Left lung (tissue), 10 donors: ENCODE measurements around the gene AREG. TPM values are rescaled to one million over a fixed set of nuclear protein-coding genes. Genes with fewer than 3 reads are reported as not detected.

Source experiments
- ATAC-seq: fragments of 200-7000 bp; cut with Tn5 transposase; one replicate; pipeline ENCODE4 v1.9.1; 2020; ENCODE audit warnings: moderate library complexity
- DNase-seq, 4 donors: peaks; one replicate each; pipeline ENCODE4 v3.0.0-alpha.2; 2013 to 2020
- H3K27ac ChIP-seq, 2 donors: fragments of 200-600 bp; sonication (generic) in 1 of 2; one replicate each; pipeline versions ENCODE4 v1.5.0 to v1.8.0; 2020 to 2021
- H3K27me3 ChIP-seq, 2 donors: fragments of 200-600 bp; sonication (generic) in 1 of 2; one replicate each; pipeline versions ENCODE4 v1.5.0 to v1.8.0; 2020 to 2021
- H3K36me3 ChIP-seq, 2 donors: fragments of 200-600 bp; sonication (generic) in 1 of 2; one replicate each; pipeline versions ENCODE4 v1.5.0 to v1.8.0; 2020 to 2021
- H3K4me1 ChIP-seq, 2 donors: fragments of 200-600 bp; one replicate each; pipeline ENCODE4 v1.8.0; 2021
- H3K4me3 ChIP-seq, 2 donors: fragments of 200-600 bp; sonication (generic) in 1 of 2; one replicate each; pipeline versions ENCODE4 v1.5.0 to v1.8.0; 2020 to 2021; ENCODE audit warnings: mild to moderate bottlenecking in 1 of 2
- H3K9me3 ChIP-seq, 2 donors: fragments of 200-600 bp; sonication (generic) in 1 of 2; one replicate each; pipeline versions ENCODE4 v1.5.0 to v1.8.0; 2020 to 2021
- intact Hi-C, 2 donors: fragments of 100-400 bp; cut with DNase I; formaldehyde crosslinking; loops; one replicate each; pipeline versions ENCODE4 v1.11.2 to v1.14.2; 2022
- polyA plus RNA-seq, 6 donors: library from polyadenylated mRNA; unstranded; fragments of 120-200 nt; gene quantifications; one replicate each; pipeline ENCODE4 v1.2.1, GENCODE V29; 2013; ENCODE audit not compliant: insufficient read length in 6 of 6
- total RNA-seq, 2 donors: library from RNA; stranded (reverse); fragmentation: NEBNext Ultra II Directional; extraction: Animal tissue kit (Norgen Biotek cat#: 25700); gene quantifications; one replicate each; pipeline ENCODE4 v1.2.1, GENCODE V29; 2021
- TF ChIP-seq, protein P1 (sequence below), 2 donors: fragments of 200-600 bp; sonication (generic) in 1 of 2; IDR thresholded peaks; one replicate each; pipeline versions ENCODE4 v1.5.0 to v1.8.0; 2021; ENCODE audit warnings: antibody characterized with exemption in 2 of 2
- donor health status: DM: no; HTN: yes; CAD: no.
- donor health status: DM: no; HTN: no; CAD: no.

The AREG gene
- total and polyA plus RNA-seq, 8 donors: 0.90 to 130 (median 1.8) TPM

DNA sequence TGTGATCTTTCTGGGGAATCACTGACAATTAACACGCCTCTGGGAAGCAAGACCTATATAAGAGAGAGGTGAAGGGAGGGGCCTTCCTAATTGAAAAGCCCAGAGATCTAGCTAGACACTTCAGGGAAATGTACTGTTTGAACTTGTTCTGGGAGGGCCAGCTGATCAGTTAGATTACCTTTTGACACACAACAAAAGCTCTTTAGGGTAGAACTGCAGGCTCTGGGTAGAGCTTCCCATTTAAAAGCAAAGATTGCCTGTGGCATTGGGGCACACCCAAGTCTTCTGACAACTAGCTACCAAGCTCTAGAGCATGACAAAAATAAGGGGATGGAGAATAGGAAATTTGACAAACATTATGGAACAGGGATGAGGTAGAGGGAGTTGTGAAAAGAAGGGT lies 26.3 kb downstream of the AREG start:
- TF ChIP-seq, protein P1, sequence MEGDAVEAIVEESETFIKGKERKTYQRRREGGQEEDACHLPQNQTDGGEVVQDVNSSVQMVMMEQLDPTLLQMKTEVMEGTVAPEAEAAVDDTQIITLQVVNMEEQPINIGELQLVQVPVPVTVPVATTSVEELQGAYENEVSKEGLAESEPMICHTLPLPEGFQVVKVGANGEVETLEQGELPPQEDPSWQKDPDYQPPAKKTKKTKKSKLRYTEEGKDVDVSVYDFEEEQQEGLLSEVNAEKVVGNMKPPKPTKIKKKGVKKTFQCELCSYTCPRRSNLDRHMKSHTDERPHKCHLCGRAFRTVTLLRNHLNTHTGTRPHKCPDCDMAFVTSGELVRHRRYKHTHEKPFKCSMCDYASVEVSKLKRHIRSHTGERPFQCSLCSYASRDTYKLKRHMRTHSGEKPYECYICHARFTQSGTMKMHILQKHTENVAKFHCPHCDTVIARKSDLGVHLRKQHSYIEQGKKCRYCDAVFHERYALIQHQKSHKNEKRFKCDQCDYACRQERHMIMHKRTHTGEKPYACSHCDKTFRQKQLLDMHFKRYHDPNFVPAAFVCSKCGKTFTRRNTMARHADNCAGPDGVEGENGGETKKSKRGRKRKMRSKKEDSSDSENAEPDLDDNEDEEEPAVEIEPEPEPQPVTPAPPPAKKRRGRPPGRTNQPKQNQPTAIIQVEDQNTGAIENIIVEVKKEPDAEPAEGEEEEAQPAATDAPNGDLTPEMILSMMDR (IDR thresholded peaks at IDR 0.05): no peak
- no peak for DNase-seq
- no peak for ATAC-seq
- no peaks in the 10 kb centered on the region for H3K36me3 ChIP-seq
- H3K27ac ChIP-seq: no peak overlapping the region
- intact Hi-C loops: no loop called here
- no peak overlapping the region for H3K4me3 ChIP-seq
- no peaks in the 10 kb centered on the region for H3K9me3 ChIP-seq
- H3K27me3 ChIP-seq: no peaks in the 10 kb centered on the region
- H3K4me1 ChIP-seq: peaks cover 0 to 4% of the 10 kb centered on the region in 2 donors

GRCh38 chr4:74473155-74473811 lies 28.3 kb downstream of the AREG start:
- H3K9me3 ChIP-seq: no peaks in the 10 kb centered on the region
- DNase-seq (peak in 1 of 4 donors; percentile 5), ATAC-seq (peak; percentile 93)
- intact Hi-C loops: no loop called here
- peak overlapping the region; percentile 29 to 31 for H3K27ac ChIP-seq
- H3K4me1 ChIP-seq: peaks cover 0 to 4% of the 10 kb centered on the region in 2 donors
- H3K4me3 ChIP-seq: no peak overlapping the region
- TF ChIP-seq, protein P1 (IDR thresholded peaks at IDR 0.05): no peak
- no peaks in the 10 kb centered on the region for H3K27me3 ChIP-seq
- no peaks in the 10 kb centered on the region for H3K36me3 ChIP-seq

GRCh38 chr4:74474345-74475090 lies 29.6 kb downstream of the AREG start:
- TF ChIP-seq, protein P1 (IDR thresholded peaks at IDR 0.05): no peak
- ATAC-seq (peak; percentile 9), DNase-seq (no peak)
- no peak overlapping the region for H3K4me3 ChIP-seq
- no peak overlapping the region for H3K27ac ChIP-seq
- no peaks in the 10 kb centered on the region for H3K36me3 ChIP-seq
- H3K9me3 ChIP-seq: no peaks in the 10 kb centered on the region
- peaks cover 0 to 4% of the 10 kb centered on the region in 2 donors for H3K4me1 ChIP-seq
- intact Hi-C loops: no loop called here
- H3K27me3 ChIP-seq: no peaks in the 10 kb centered on the region

GRCh38 chr4:74475091-74475800 lies 30.3 kb downstream of the AREG start:
- DNase-seq (no peak), ATAC-seq (peak; percentile 74)
- Histone ChIP-seq H3K36me3 (no peaks in the 10 kb centered on the region), H3K4me1 (peaks cover 0 to 4% of the 10 kb centered on the region in 2 donors), H3K9me3 (no peaks in the 10 kb centered on the region), H3K27me3 (no peaks in the 10 kb centered on the region), H3K27ac (no peak overlapping the region), H3K4me3 (no peak overlapping the region)
- TF ChIP-seq, protein P1 (IDR thresholded peaks at IDR 0.05): no peak
- intact Hi-C loops: no loop called here

DNA sequence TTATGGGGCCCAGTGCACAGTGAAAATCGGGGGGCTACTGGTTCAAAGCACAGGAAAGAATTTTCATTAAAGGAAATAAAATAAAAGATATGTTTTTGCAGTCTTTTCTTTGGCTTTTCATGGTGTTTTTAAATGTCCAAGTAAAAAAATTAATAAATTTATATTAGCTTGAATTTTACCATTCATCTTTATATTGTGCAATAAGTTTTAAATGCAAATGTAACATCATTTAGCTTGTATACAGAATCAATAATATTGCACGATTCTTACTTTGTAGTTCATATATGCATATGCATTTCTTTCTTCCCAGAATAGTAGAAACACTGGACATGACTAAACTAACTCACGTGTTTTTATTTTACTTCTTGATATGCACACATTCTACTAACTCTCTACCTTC lies 31.0 kb downstream of the AREG start:
- ATAC-seq (no peak), DNase-seq (no peak)
- Histone ChIP-seq H3K9me3 (no peaks in the 10 kb centered on the region), H3K27me3 (no peaks in the 10 kb centered on the region), H3K36me3 (no peaks in the 10 kb centered on the region), H3K4me3 (no peak overlapping the region), H3K4me1 (peaks cover 0 to 4% of the 10 kb centered on the region in 2 donors), H3K27ac (no peak overlapping the region)
- TF ChIP-seq, protein P1 (IDR thresholded peaks at IDR 0.05): no peak
- intact Hi-C loops: no loop called here
